Neural cell (in vitro differentiated cells): ENCODE results near the gene ALOX5.

ENCODE experiments used
- EZH2 ChIP-seq: fragments of 200-600, 300-800 bp; shearing (Covaris generic), sonication (generic); IDR thresholded peaks from 2 replicates; pipeline ENCODE4 v1.6.1; 2014; ENCODE audit warnings: antibody characterized with exemption, low read length, borderline replicate concordance, mild to moderate bottlenecking; ENCODE audit not compliant: insufficient read depth, poor library complexity, severe bottlenecking
- POLR2AphosphoS5 ChIP-seq: IDR thresholded peaks from 2 replicates; pipeline ENCODE4 v1.6.1; 2012
- RAD21 ChIP-seq: fragments of 450-650 bp; conservative IDR thresholded peaks from 2 replicates; pipeline ENCODE4 v1.6.1; 2014; ENCODE audit warnings: antibody characterized with exemption, mild to moderate bottlenecking, moderate library complexity
- TF ChIP-seq, protein P1 (sequence below): fragments of 450-650 bp; IDR thresholded peaks from 2 replicates; pipeline ENCODE4 v1.5.1; 2014; ENCODE audit warnings: antibody characterized with exemption, mild to moderate bottlenecking, moderate library complexity; ENCODE audit not compliant: poor library complexity, severe bottlenecking

- TF ChIP-seq, protein P1, sequence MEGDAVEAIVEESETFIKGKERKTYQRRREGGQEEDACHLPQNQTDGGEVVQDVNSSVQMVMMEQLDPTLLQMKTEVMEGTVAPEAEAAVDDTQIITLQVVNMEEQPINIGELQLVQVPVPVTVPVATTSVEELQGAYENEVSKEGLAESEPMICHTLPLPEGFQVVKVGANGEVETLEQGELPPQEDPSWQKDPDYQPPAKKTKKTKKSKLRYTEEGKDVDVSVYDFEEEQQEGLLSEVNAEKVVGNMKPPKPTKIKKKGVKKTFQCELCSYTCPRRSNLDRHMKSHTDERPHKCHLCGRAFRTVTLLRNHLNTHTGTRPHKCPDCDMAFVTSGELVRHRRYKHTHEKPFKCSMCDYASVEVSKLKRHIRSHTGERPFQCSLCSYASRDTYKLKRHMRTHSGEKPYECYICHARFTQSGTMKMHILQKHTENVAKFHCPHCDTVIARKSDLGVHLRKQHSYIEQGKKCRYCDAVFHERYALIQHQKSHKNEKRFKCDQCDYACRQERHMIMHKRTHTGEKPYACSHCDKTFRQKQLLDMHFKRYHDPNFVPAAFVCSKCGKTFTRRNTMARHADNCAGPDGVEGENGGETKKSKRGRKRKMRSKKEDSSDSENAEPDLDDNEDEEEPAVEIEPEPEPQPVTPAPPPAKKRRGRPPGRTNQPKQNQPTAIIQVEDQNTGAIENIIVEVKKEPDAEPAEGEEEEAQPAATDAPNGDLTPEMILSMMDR: no peak
- no peak for TF ChIP-seq EZH2
- no peak for TF ChIP-seq RAD21
- no peak for TF ChIP-seq POLR2AphosphoS5
Observed at GRCh38 chr10:45375716-45376231, 1.8 kb downstream of the ALOX5 start.
